GM18870 (cell line): ENCODE measurements around the gene SLITRK4.

Experiments used
- ATAC-seq: cut with Tn5 transposase; IDR thresholded peaks from one replicate; pipeline ENCODE4 v1.9.1; 2021; ENCODE audit warnings: moderate library complexity; ENCODE audit not compliant: unreplicated experiment

The SLITRK4 gene

GRCh38 chrX:143635915-143636314 is at the start of gene SLITRK4:
Gene SLITRK4 (minus strand): TSS chrX:143636101. CDS start chrX:143631108, 4,993 bp downstream.
- no peak for ATAC-seq

GRCh38 chrX:143683486-143683885 is 47.6 kb upstream of the SLITRK4 start:
- ATAC-seq, result no peak

- ATAC-seq, result no peak
Observed at GRCh38 chrX:143674926-143675325, 39.0 kb upstream of the SLITRK4 start.

GRCh38 chrX:143669395-143669794 is 33.5 kb upstream of the SLITRK4 start:
- ATAC-seq, result no peak

GRCh38 chrX:143664302-143664701 is 28.4 kb upstream of the SLITRK4 start:
- peak; percentile 67 for ATAC-seq

- ATAC-seq, result no peak
Observed at GRCh38 chrX:143663755-143664154, 27.9 kb upstream of the SLITRK4 start.

GRCh38 chrX:143661286-143661685 is 25.4 kb upstream of the SLITRK4 start:
- no peak for ATAC-seq

GRCh38 chrX:143648705-143649104 is 12.8 kb upstream of the SLITRK4 start:
- peak; percentile 55 for ATAC-seq

- no peak for ATAC-seq
Observed at GRCh38 chrX:143642426-143642825, 6.5 kb upstream of the SLITRK4 start.

- ATAC-seq, result no peak
Observed at GRCh38 chrX:143636831-143637230, 930 bp upstream of the SLITRK4 start.

GRCh38 chrX:143634663-143635455 is 1.0 kb downstream of the SLITRK4 start:
- ATAC-seq, result no peak

GRCh38 chrX:143634309-143634662 is 1.6 kb downstream of the SLITRK4 start:
- no peak for ATAC-seq

GRCh38 chrX:143633461-143634308 is 2.2 kb downstream of the SLITRK4 start:
- no peak for ATAC-seq

- no peak for ATAC-seq
Observed at GRCh38 chrX:143632625-143633410, 3.1 kb downstream of the SLITRK4 start.

GRCh38 chrX:143623657-143624056 is 12.2 kb downstream of the SLITRK4 start:
- no peak for ATAC-seq

- no peak for ATAC-seq
Observed at GRCh38 chrX:143621276-143621675, 14.6 kb downstream of the SLITRK4 start.

GRCh38 chrX:143615851-143616250 is 20.1 kb downstream of the SLITRK4 start:
- no peak for ATAC-seq

GRCh38 chrX:143601809-143602208 is 34.1 kb downstream of the SLITRK4 start:
- no peak for ATAC-seq

- ATAC-seq, result no peak
Observed at GRCh38 chrX:143581240-143581639, 54.7 kb downstream of the SLITRK4 start.

- ATAC-seq, result no peak
Observed at GRCh38 chrX:143580266-143580665, 55.6 kb downstream of the SLITRK4 start.
